ENCODE measurements around the gene FAHD1. TPM values are rescaled to one million over a fixed set of nuclear protein-coding genes. Genes with fewer than 3 reads are reported as not detected.

FAHD1 gene
- total and polyA plus RNA-seq, 4 donors: 42.7 to 84.2 (median 61.4) TPM

- Histone ChIP-seq H3K4me3 (ENCODE audit: low read depth in 1 of 3, low read length in 3 of 3) (no peak overlapping the region), H3K9ac (ENCODE audit: low read depth in 1 of 2, low read length in 2 of 2) (no peak overlapping the region), H3K9me3 (ENCODE audit: control insufficient read depth in 4 of 4, low read length in 3 of 4) (no peaks in the 10 kb centered on the region), H3K36me3 (ENCODE audit: control insufficient read depth in 4 of 4, insufficient read depth in 3 of 4, low read depth in 1 of 4, low read length in 3 of 4) (peaks cover 0 to 34% (median 5%) of the 10 kb centered on the region in 4 donors), H3K4me1 (ENCODE audit: control insufficient read depth in 4 of 4, insufficient read depth in 4 of 4, low read length in 3 of 4) (peaks cover 7 to 67% (median 46%) of the 10 kb centered on the region in 4 donors), H3K27ac (ENCODE audit: low read depth in 1 of 2, low read length in 2 of 2) (no peak overlapping the region), H3K27me3 (ENCODE audit: control insufficient read depth in 4 of 4, insufficient read depth in 4 of 4, low read length in 3 of 4) (no peaks in the 10 kb centered on the region)
- no peak for DNase-seq (ENCODE audit: low spot score)
- whole genome bisulfite sequencing: 92% methylated on average over 44 of the region's 44 CpGs
- TF ChIP-seq RXRA (IDR thresholded peaks at IDR 0.05) (no peak), SP1 (IDR thresholded peaks at IDR 0.05) (no peak), RAD21 (IDR thresholded peaks at IDR 0.05) (no peak), EGR1 (IDR thresholded peaks at IDR 0.05; ENCODE audit: low read depth in 2 of 2) (no peak), GABPA (IDR thresholded peaks at IDR 0.05 in 1 of 2, conservative IDR thresholded peaks at IDR 0.05 in 1 of 2) (no peak), NR2F2 (IDR thresholded peaks at IDR 0.05) (no peak), YY1 (IDR thresholded peaks at IDR 0.05) (no peak), CTCF (IDR thresholded peaks at IDR 0.05; ENCODE audit: low read depth, low read length, missing input control) (no peak), MAX (IDR thresholded peaks at IDR 0.05) (no peak), HNF4G (IDR thresholded peaks at IDR 0.05) (no peak), ATF3 (IDR thresholded peaks at IDR 0.05) (no peak), TAF1 (conservative IDR thresholded peaks at IDR 0.05) (no peak), ZBTB33 (IDR thresholded peaks at IDR 0.05) (no peak), FOXA1 (IDR thresholded peaks at IDR 0.05) (no peak), FOXA2 (IDR thresholded peaks at IDR 0.05) (no peak), JUND (IDR thresholded peaks at IDR 0.05) (no peak)
Observed at GRCh38 chr16:1787322-1788094, 39.5 kb upstream of the FAHD1 start.

- Histone ChIP-seq H3K9ac (ENCODE audit: low read depth in 1 of 2, low read length in 2 of 2) (no peak overlapping the region), H3K4me1 (ENCODE audit: control insufficient read depth in 4 of 4, insufficient read depth in 4 of 4, low read length in 3 of 4) (peaks cover 13 to 74% (median 49%) of the 10 kb centered on the region in 4 donors), H3K9me3 (ENCODE audit: control insufficient read depth in 4 of 4, low read length in 3 of 4) (no peaks in the 10 kb centered on the region), H3K36me3 (ENCODE audit: control insufficient read depth in 4 of 4, insufficient read depth in 3 of 4, low read depth in 1 of 4, low read length in 3 of 4) (peaks cover 0 to 34% (median 5%) of the 10 kb centered on the region in 4 donors), H3K4me3 (ENCODE audit: low read depth in 1 of 3, low read length in 3 of 3) (no peak overlapping the region), H3K27me3 (ENCODE audit: control insufficient read depth in 4 of 4, insufficient read depth in 4 of 4, low read length in 3 of 4) (no peaks in the 10 kb centered on the region), H3K27ac (ENCODE audit: low read depth in 1 of 2, low read length in 2 of 2) (no peak overlapping the region)
- TF ChIP-seq FOXA2 (IDR thresholded peaks at IDR 0.05): no peak
- TF ChIP-seq RXRA (IDR thresholded peaks at IDR 0.05): peak in 1 of 2 donors; percentile 47
- TF ChIP-seq TAF1 (conservative IDR thresholded peaks at IDR 0.05): no peak
- WGBS: 78% methylated on average over 38 of the region's 38 CpGs
- DNase-seq (ENCODE audit: low spot score): no peak
Observed at GRCh38 chr16:1788095-1788707, 38.8 kb upstream of the FAHD1 start.

All from liver (tissue), 9 donors.